Liver (tissue), 9 donors: Measurements from ENCODE around the gene TAB3. TPM values are rescaled to one million over a fixed set of nuclear protein-coding genes. Genes with fewer than 3 reads are reported as not detected.

Experiments used
- DNase-seq: peaks from one replicate; pipeline ENCODE4 v3.0.0-alpha.2; 2017; ENCODE audit warnings: low spot score
- H3K27ac ChIP-seq, 2 donors: one replicate each; pipeline ENCODE4 v1.7.0; 2013; ENCODE audit warnings: inconsistent platforms in 2 of 2, low read length in 2 of 2, control low read depth in 1 of 2, low read depth in 1 of 2, mild to moderate bottlenecking in 1 of 2
- H3K27me3 ChIP-seq, 4 donors: one replicate each; pipeline versions ENCODE4 v1.6.1 to v1.7.0; 2013; ENCODE audit warnings: low read length in 3 of 4, inconsistent platforms in 1 of 4, mild to moderate bottlenecking in 1 of 4, moderate library complexity in 1 of 4; ENCODE audit not compliant: control insufficient read depth in 4 of 4, insufficient read depth in 4 of 4
- H3K36me3 ChIP-seq, 4 donors: one replicate each; pipeline versions ENCODE4 v1.6.1 to v1.7.0; 2013; ENCODE audit warnings: low read length in 3 of 4, mild to moderate bottlenecking in 3 of 4, low read depth in 1 of 4, moderate library complexity in 1 of 4; ENCODE audit not compliant: control insufficient read depth in 4 of 4, insufficient read depth in 3 of 4
- H3K4me1 ChIP-seq, 4 donors: one replicate each; pipeline versions ENCODE4 v1.6.1 to v1.7.0; 2013; ENCODE audit warnings: low read length in 3 of 4, mild to moderate bottlenecking in 3 of 4, moderate library complexity in 1 of 4; ENCODE audit not compliant: control insufficient read depth in 4 of 4, insufficient read depth in 4 of 4
- H3K4me3 ChIP-seq, 3 donors: one replicate each; pipeline versions ENCODE4 v1.6.1 to v1.7.0; 2013; ENCODE audit warnings: low read length in 3 of 3, control low read depth in 1 of 3, low read depth in 1 of 3, mild to moderate bottlenecking in 1 of 3
- H3K9ac ChIP-seq, 2 donors: one replicate each; pipeline ENCODE4 v1.7.0; 2013; ENCODE audit warnings: low read length in 2 of 2, mild to moderate bottlenecking in 2 of 2, moderate library complexity in 2 of 2, control low read depth in 1 of 2, low read depth in 1 of 2
- H3K9me3 ChIP-seq, 4 donors: one replicate each; pipeline versions ENCODE4 v1.6.1 to v1.7.0; 2013; ENCODE audit warnings: low read length in 3 of 4; ENCODE audit not compliant: control insufficient read depth in 4 of 4
- EGR1 ChIP-seq, 2 donors: IDR thresholded peaks; 2 replicates each; pipeline ENCODE4 v1.6.1; 2016 to 2018; ENCODE audit warnings: antibody characterized with exemption in 2 of 2, low read depth in 2 of 2
- FOXA2 ChIP-seq: IDR thresholded peaks from 2 replicates; pipeline ENCODE4 v1.6.1; 2016; ENCODE audit warnings: antibody characterized with exemption
- GABPA ChIP-seq, 2 donors: IDR thresholded peaks in 1 of 2; conservative IDR thresholded peaks in 1 of 2; 2 replicates each; pipeline ENCODE4 v1.6.1; 2016; ENCODE audit warnings: antibody characterized with exemption in 2 of 2, mild to moderate bottlenecking in 1 of 2, moderate library complexity in 1 of 2
- HNF4G ChIP-seq: IDR thresholded peaks from 2 replicates; pipeline ENCODE4 v1.6.1; 2016; ENCODE audit warnings: antibody characterized with exemption
- JUND ChIP-seq, 2 donors: IDR thresholded peaks; 2 replicates each; pipeline ENCODE4 v1.6.1; 2016; ENCODE audit warnings: antibody characterized with exemption in 2 of 2
- NR2F2 ChIP-seq: IDR thresholded peaks from 2 replicates; pipeline ENCODE4 v1.6.1; 2016; ENCODE audit warnings: antibody characterized with exemption
- RAD21 ChIP-seq, 2 donors: IDR thresholded peaks; 2 replicates each; pipeline ENCODE4 v1.6.1; 2016; ENCODE audit warnings: antibody characterized with exemption in 2 of 2, mild to moderate bottlenecking in 2 of 2
- RXRA ChIP-seq, 2 donors: IDR thresholded peaks; 2 replicates each; pipeline ENCODE4 v1.6.1; 2017 to 2018; ENCODE audit warnings: antibody characterized with exemption in 2 of 2, mild to moderate bottlenecking in 1 of 2
- WGBS: extraction: QIAGEN DNeasy Blood & Tissue Kit; methylation state at CpG from one replicate; pipeline ENCODE4 v1.1.7; 2013; 5-methylcytosine and 5-hydroxymethylcytosine counted together
- polyA plus RNA-seq, 2 donors: library from polyadenylated mRNA; stranded (reverse) in 1 of 2; unstranded in 1 of 2; fragments of 200-250 nt in 1 of 2; fragments of >200 nt in 1 of 2; fragmentation: Nextera tagmentation in 1 of 2; extraction: Ambion mirVana in 1 of 2; gene quantifications; one replicate each; pipeline versions ENCODE4 v1.2.1 to v1.2.3, GENCODE V29; 2013 to 2015
- total RNA-seq, 2 donors: library from RNA; depleted of rRNA; stranded (reverse); fragments of >200 nt; gene quantifications; one replicate each; pipeline ENCODE4 v1.2.3, GENCODE V29; 2014
- TF ChIP-seq, protein P1 (sequence below): IDR thresholded peaks from 2 replicates; pipeline ENCODE4 v1.6.1; 2016; ENCODE audit warnings: antibody characterized with exemption
- TF ChIP-seq, protein P2 (sequence below): IDR thresholded peaks from 2 replicates; pipeline ENCODE4 v1.6.1; 2016; ENCODE audit warnings: antibody characterized with exemption, mild to moderate bottlenecking
- TF ChIP-seq, protein P3 (sequence below): fragments of 150-350 bp; IDR thresholded peaks from 2 replicates; pipeline ENCODE4 v1.5.1; 2017; ENCODE audit warnings: improper control_type of control experiment, low read depth, low read length; ENCODE audit not compliant: missing input control
- TF ChIP-seq, protein P4 (sequence below): IDR thresholded peaks from 2 replicates; pipeline ENCODE4 v1.6.1; 2016; ENCODE audit warnings: antibody characterized with exemption
- donor health status: healthy.
- donor health status: healthy.
- donor health status: healthy.
- donor health status: healthy.
- donor health status: healthy.

Gene TAB3
- total and polyA plus RNA-seq, 4 donors: 10.0 to 32.2 (median 17.4) TPM

DNA sequence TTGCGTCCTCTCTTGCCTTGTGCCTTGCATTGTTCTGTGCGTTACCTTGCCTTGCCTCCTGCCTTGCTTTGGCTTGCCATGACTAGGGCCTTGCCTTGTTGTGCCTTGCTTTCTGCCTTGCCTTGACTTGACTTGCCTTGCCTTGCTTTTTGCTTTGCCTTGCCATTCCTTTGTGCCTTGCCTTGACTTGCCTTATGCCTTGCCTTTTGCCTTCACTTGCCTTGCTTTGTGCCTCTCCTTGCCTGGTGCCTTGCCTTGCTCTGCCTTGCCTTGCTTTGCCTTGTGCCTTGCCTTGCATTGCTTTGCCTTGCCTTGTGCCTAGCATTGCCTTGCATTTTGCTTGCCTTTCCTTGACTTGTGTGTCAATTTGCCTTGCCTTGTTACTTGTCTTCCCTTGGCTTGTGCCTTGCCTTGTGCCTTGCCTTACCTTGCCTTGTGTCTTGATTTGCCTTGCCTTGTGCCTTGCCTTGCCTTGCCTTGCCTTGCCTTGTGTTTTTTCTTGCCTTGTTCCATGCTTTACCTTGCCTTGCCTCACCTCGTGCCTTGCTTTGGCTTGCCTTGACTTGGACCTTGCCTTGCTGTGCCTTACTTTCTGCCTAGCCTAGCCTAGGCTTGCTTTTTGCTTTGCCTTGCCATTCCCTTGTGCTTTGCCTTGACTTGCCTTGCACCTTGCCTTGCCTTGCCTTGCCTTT, 95.8 kb downstream of the TAB3 start:
- Histone ChIP-seq H3K9ac (no peak overlapping the region), H3K36me3 (no peaks in the 10 kb centered on the region), H3K27ac (no peak overlapping the region), H3K9me3 (peaks cover 0 to 81% (median 12%) of the 10 kb centered on the region in 4 donors), H3K27me3 (no peaks in the 10 kb centered on the region), H3K4me1 (no peaks in the 10 kb centered on the region), H3K4me3 (no peak overlapping the region)
- DNase-seq: no peak
- WGBS: 90% methylated on average over 3 of the region's 3 CpGs
- TF ChIP-seq RXRA (IDR thresholded peaks at IDR 0.05): no peak
- TF ChIP-seq FOXA2: no peak
- TF ChIP-seq NR2F2: no peak
- TF ChIP-seq, protein P1, sequence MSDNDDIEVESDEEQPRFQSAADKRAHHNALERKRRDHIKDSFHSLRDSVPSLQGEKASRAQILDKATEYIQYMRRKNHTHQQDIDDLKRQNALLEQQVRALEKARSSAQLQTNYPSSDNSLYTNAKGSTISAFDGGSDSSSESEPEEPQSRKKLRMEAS: no peak
- TF ChIP-seq HNF4G: no peak
- TF ChIP-seq, protein P2, sequence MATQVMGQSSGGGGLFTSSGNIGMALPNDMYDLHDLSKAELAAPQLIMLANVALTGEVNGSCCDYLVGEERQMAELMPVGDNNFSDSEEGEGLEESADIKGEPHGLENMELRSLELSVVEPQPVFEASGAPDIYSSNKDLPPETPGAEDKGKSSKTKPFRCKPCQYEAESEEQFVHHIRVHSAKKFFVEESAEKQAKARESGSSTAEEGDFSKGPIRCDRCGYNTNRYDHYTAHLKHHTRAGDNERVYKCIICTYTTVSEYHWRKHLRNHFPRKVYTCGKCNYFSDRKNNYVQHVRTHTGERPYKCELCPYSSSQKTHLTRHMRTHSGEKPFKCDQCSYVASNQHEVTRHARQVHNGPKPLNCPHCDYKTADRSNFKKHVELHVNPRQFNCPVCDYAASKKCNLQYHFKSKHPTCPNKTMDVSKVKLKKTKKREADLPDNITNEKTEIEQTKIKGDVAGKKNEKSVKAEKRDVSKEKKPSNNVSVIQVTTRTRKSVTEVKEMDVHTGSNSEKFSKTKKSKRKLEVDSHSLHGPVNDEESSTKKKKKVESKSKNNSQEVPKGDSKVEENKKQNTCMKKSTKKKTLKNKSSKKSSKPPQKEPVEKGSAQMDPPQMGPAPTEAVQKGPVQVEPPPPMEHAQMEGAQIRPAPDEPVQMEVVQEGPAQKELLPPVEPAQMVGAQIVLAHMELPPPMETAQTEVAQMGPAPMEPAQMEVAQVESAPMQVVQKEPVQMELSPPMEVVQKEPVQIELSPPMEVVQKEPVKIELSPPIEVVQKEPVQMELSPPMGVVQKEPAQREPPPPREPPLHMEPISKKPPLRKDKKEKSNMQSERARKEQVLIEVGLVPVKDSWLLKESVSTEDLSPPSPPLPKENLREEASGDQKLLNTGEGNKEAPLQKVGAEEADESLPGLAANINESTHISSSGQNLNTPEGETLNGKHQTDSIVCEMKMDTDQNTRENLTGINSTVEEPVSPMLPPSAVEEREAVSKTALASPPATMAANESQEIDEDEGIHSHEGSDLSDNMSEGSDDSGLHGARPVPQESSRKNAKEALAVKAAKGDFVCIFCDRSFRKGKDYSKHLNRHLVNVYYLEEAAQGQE: no peak
- TF ChIP-seq, protein P3, sequence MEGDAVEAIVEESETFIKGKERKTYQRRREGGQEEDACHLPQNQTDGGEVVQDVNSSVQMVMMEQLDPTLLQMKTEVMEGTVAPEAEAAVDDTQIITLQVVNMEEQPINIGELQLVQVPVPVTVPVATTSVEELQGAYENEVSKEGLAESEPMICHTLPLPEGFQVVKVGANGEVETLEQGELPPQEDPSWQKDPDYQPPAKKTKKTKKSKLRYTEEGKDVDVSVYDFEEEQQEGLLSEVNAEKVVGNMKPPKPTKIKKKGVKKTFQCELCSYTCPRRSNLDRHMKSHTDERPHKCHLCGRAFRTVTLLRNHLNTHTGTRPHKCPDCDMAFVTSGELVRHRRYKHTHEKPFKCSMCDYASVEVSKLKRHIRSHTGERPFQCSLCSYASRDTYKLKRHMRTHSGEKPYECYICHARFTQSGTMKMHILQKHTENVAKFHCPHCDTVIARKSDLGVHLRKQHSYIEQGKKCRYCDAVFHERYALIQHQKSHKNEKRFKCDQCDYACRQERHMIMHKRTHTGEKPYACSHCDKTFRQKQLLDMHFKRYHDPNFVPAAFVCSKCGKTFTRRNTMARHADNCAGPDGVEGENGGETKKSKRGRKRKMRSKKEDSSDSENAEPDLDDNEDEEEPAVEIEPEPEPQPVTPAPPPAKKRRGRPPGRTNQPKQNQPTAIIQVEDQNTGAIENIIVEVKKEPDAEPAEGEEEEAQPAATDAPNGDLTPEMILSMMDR: no peak
- TF ChIP-seq RAD21 (IDR thresholded peaks at IDR 0.05): no peak
- TF ChIP-seq, protein P4, sequence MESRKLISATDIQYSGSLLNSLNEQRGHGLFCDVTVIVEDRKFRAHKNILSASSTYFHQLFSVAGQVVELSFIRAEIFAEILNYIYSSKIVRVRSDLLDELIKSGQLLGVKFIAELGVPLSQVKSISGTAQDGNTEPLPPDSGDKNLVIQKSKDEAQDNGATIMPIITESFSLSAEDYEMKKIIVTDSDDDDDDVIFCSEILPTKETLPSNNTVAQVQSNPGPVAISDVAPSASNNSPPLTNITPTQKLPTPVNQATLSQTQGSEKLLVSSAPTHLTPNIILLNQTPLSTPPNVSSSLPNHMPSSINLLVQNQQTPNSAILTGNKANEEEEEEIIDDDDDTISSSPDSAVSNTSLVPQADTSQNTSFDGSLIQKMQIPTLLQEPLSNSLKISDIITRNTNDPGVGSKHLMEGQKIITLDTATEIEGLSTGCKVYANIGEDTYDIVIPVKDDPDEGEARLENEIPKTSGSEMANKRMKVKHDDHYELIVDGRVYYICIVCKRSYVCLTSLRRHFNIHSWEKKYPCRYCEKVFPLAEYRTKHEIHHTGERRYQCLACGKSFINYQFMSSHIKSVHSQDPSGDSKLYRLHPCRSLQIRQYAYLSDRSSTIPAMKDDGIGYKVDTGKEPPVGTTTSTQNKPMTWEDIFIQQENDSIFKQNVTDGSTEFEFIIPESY: no peak
- TF ChIP-seq JUND (IDR thresholded peaks at IDR 0.05): no peak

DNA sequence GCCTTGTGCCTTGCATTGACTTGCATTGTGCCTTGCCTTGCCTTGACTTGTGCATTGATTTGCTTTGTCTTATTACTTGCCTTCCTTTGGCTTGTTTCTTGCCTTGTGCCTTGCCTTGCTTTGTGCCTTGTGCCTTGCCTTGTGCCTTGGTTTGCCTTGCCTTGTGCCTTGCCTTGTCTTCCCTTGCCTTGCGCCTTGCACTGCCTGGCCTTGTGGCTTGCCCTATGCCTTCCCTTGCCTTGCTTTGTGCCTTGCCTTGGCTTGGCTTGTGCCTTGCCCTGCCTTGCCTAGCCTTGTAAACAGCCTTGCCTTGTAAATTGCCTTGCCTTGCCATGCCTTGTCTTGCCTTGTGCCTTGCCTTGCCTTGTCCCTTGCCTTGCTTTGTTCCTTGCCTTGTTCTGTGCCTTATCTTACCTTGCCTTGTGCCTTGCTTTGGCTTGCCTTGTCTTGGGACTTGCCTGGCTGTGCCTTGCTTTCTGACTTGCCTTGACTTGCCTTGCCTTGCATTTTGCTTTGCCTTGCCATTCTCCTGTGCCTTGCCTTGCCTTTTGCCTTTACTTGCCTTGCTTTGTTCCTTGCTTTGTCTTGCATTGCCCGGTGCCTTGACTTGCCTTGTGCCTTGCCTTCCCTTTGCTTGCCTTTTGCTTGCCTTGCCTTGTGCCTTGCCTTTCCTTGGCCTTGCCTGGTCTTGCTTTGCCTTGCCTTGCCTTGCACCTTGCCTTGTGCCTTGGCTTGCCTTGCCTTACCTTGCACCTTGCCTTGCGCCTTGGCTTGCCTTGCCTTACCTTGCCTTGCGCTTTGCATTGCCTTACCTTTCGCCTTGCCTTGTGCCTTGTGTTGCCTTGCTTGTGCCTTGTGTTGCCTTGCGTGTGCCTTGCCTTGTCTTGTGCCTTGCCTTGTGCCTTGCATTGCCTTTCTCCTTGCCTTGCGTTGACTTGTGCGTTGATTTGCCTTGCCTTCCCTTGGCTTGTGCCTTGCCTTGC, 97.5 kb downstream of the TAB3 start:
- peaks cover 0 to 67% (median 10%) of the 10 kb centered on the region in 4 donors for H3K9me3 ChIP-seq
- H3K36me3 ChIP-seq: no peaks in the 10 kb centered on the region
- TF ChIP-seq EGR1 (IDR thresholded peaks at IDR 0.05; ENCODE audit: low read depth in 2 of 2) (no peak), GABPA (IDR thresholded peaks at IDR 0.05 in 1 of 2, conservative IDR thresholded peaks at IDR 0.05 in 1 of 2) (no peak), FOXA2 (no peak)
- no peaks in the 10 kb centered on the region for H3K4me1 ChIP-seq
- WGBS: 85% methylated on average over 8 of the region's 8 CpGs
- no peak overlapping the region for H3K4me3 ChIP-seq
- no peak for DNase-seq
- no peak overlapping the region for H3K9ac ChIP-seq
- no peak overlapping the region for H3K27ac ChIP-seq
- H3K27me3 ChIP-seq: no peaks in the 10 kb centered on the region
